HepG2 (cell line): Measurements from ENCODE around the gene CLDN4. TPM values are rescaled to one million over a fixed set of nuclear protein-coding genes. Genes with fewer than 3 reads are reported as not detected.
A peak's percentile ranks its signal among the peaks of the same experiment; 100 is the strongest.

Experiments
- CHD2 ChIP-seq: IDR thresholded peaks from 2 replicates; pipeline ENCODE4 v1.6.1; 2011; ENCODE audit warnings: low read depth, low read length, improper control_type of control experiment
- DMAP1 ChIP-seq: IDR thresholded peaks from 2 replicates; pipeline ENCODE4 v1.6.1; 2016
- DNMT3B ChIP-seq: conservative IDR thresholded peaks from 2 replicates; pipeline ENCODE4 v1.6.1; 2016; ENCODE audit warnings: missing biosample characterization, control low read depth
- HDAC6 ChIP-seq: fragments of 200-600 bp; sonication (generic); IDR thresholded peaks from 2 replicates; pipeline ENCODE4 v1.7.0; 2017; ENCODE audit warnings: mild to moderate bottlenecking, antibody characterized with exemption, low read length, low read depth
- IKZF4 ChIP-seq: sonication (generic); formaldehyde crosslinking; IDR thresholded peaks from 2 replicates; pipeline ENCODE4 v1.5.1; 2020; ENCODE audit warnings: borderline replicate concordance, mild to moderate bottlenecking, low read depth, missing genetic modification reagents; ENCODE audit errors: not compliant biosample characterization
- MBD4 ChIP-seq: IDR thresholded peaks from 2 replicates; pipeline ENCODE4 v1.6.1; 2012; ENCODE audit warnings: low read length, inconsistent platforms, borderline replicate concordance
- NFIB ChIP-seq: sonication (generic); formaldehyde crosslinking; IDR thresholded peaks from 2 replicates; pipeline ENCODE4 v1.9.0; 2021; ENCODE audit warnings: missing genetic modification reagents, mild to moderate bottlenecking, borderline replicate concordance
- SKI ChIP-seq: fragments of 450-650 bp; IDR thresholded peaks from one replicate; pipeline ENCODE4 v1.6.1; 2018; ENCODE audit warnings: mild to moderate bottlenecking; ENCODE audit not compliant: partially characterized antibody
- SRY ChIP-seq: sonication (generic); formaldehyde crosslinking; IDR thresholded peaks from 2 replicates; pipeline ENCODE4 v1.8.0; 2022; ENCODE audit warnings: mild to moderate bottlenecking, missing genetic modification reagents
- TAF1 ChIP-seq: sonication (generic); formaldehyde crosslinking; IDR thresholded peaks from 2 replicates; pipeline ENCODE4 v1.4.0; 2020; ENCODE audit warnings: missing genetic modification reagents
- TAF15 ChIP-seq: fragments of 200-400 bp; formaldehyde crosslinking; IDR thresholded peaks from one replicate; pipeline ENCODE4 v1.6.1; 2018; ENCODE audit warnings: mild to moderate bottlenecking, low read depth, low read length; ENCODE audit not compliant: poor library complexity, severe bottlenecking
- ZNF331 ChIP-seq: sonication (generic); formaldehyde crosslinking; IDR thresholded peaks from 2 replicates; pipeline ENCODE4 v1.4.0; 2020; ENCODE audit warnings: missing genetic modification reagents
- ZNF564 ChIP-seq: sonication (generic); formaldehyde crosslinking; IDR thresholded peaks from 2 replicates; pipeline ENCODE4 v1.8.1; 2023; ENCODE audit warnings: mild to moderate bottlenecking, missing genetic modification reagents
- ZNF761 ChIP-seq: sonication (generic); formaldehyde crosslinking; conservative IDR thresholded peaks from 2 replicates; pipeline ENCODE4 v1.4.0; 2020; ENCODE audit warnings: mild to moderate bottlenecking, missing genetic modification reagents
- polyA plus RNA-seq, 8 experiments: library from polyadenylated mRNA; depleted of rRNA in 3 of 8; stranded (reverse) in 7 of 8; unstranded in 1 of 8; fragments of >200 nt; fragmentation: Illumina TruSeq in 4 of 8; extraction: Trizol in 4 of 8; gene quantifications; 2 replicates each; pipeline versions ENCODE4 v1.2.1 to v1.2.3, GENCODE V29; 2011 to 2016; ENCODE audit warnings: low read depth in 4 of 8, missing spikeins in 1 of 8, mixed read lengths in 1 of 8; ENCODE audit not compliant: insufficient read depth in 1 of 8
- total RNA-seq, 5 experiments: library from RNA; depleted of rRNA; stranded (reverse); fragments of >200 nt; fragmentation: Illumina TruSeq; extraction: Trizol; gene quantifications; 2 replicates each; pipeline ENCODE4 v1.2.3, GENCODE V29; 2016; ENCODE audit warnings: low read depth in 1 of 5
- TF ChIP-seq, protein P1 (sequence below), 2 experiments: sonication (generic) in 1 of 2; formaldehyde crosslinking in 1 of 2; IDR thresholded peaks; 2 replicates each; pipeline versions ENCODE4 v1.6.1 to v1.9.0; 2014 to 2022; ENCODE audit warnings: antibody characterized with exemption in 1 of 2, borderline replicate concordance in 1 of 2, inconsistent platforms in 1 of 2, low read depth in 1 of 2, missing genetic modification reagents in 1 of 2
- TF ChIP-seq, protein P2 (sequence below): sonication (generic); formaldehyde crosslinking; IDR thresholded peaks from 2 replicates; pipeline ENCODE4 v1.4.0; 2020; ENCODE audit warnings: missing genetic modification reagents, borderline replicate concordance
- TF ChIP-seq, protein P3 (sequence below): sonication (generic); formaldehyde crosslinking; conservative IDR thresholded peaks from 2 replicates; pipeline ENCODE4 v1.4.0; 2020; ENCODE audit warnings: mild to moderate bottlenecking, missing genetic modification reagents, moderate library complexity

CLDN4 gene
- total and polyA plus RNA-seq, 2 of the 13 experiments (the other 11 are each of a cell fraction or from before 2014, with no cell fraction given) = 28.2 to 35.7 TPM

DNA sequence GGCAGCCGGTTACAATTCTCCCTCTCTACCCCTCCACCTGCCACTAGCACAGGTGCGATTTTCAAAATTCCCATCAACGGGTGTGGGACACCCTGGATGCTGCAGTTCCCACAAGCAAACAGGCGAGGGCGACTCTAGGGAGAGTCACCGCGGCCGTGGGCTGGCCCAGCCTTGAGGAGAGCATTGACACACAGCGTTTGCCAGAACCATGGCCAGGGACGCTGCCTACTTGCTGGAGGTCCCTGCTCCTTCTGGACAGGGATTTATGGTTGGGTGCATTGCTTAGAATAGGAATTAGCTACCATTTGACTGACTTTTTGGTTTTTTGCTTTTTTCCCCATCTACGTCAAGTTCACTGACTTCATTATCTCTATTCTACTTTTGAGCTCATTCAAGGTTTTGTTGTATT lies 19.0 kb upstream of the CLDN4 start (continued):
- TF ChIP-seq, protein P1, sequence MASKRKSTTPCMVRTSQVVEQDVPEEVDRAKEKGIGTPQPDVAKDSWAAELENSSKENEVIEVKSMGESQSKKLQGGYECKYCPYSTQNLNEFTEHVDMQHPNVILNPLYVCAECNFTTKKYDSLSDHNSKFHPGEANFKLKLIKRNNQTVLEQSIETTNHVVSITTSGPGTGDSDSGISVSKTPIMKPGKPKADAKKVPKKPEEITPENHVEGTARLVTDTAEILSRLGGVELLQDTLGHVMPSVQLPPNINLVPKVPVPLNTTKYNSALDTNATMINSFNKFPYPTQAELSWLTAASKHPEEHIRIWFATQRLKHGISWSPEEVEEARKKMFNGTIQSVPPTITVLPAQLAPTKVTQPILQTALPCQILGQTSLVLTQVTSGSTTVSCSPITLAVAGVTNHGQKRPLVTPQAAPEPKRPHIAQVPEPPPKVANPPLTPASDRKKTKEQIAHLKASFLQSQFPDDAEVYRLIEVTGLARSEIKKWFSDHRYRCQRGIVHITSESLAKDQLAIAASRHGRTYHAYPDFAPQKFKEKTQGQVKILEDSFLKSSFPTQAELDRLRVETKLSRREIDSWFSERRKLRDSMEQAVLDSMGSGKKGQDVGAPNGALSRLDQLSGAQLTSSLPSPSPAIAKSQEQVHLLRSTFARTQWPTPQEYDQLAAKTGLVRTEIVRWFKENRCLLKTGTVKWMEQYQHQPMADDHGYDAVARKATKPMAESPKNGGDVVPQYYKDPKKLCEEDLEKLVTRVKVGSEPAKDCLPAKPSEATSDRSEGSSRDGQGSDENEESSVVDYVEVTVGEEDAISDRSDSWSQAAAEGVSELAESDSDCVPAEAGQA (IDR thresholded peaks at IDR 0.05; ENCODE audit: low read depth) = no peak
- TF ChIP-seq, protein P1 (CRISPR knock-in tag; IDR thresholded peaks at IDR 0.05; ENCODE audit: borderline replicate concordance) = no peak
- no peak for TF ChIP-seq NFIB (CRISPR knock-in tag)
- no peak for TF ChIP-seq HDAC6
- TF ChIP-seq ZNF761 (CRISPR knock-in tag) = no peak
- TF ChIP-seq DMAP1 (CRISPR knock-in tag) = no peak
- no peak for TF ChIP-seq TAF15
- TF ChIP-seq ZNF564 (CRISPR knock-in tag) = no peak
- TF ChIP-seq DNMT3B (CRISPR knock-in tag) = no peak
- TF ChIP-seq MBD4 = no peak
- TF ChIP-seq SKI = no peak
- no peak for TF ChIP-seq CHD2
- TF ChIP-seq IKZF4 (CRISPR knock-in tag) = no peak
- TF ChIP-seq, protein P2, sequence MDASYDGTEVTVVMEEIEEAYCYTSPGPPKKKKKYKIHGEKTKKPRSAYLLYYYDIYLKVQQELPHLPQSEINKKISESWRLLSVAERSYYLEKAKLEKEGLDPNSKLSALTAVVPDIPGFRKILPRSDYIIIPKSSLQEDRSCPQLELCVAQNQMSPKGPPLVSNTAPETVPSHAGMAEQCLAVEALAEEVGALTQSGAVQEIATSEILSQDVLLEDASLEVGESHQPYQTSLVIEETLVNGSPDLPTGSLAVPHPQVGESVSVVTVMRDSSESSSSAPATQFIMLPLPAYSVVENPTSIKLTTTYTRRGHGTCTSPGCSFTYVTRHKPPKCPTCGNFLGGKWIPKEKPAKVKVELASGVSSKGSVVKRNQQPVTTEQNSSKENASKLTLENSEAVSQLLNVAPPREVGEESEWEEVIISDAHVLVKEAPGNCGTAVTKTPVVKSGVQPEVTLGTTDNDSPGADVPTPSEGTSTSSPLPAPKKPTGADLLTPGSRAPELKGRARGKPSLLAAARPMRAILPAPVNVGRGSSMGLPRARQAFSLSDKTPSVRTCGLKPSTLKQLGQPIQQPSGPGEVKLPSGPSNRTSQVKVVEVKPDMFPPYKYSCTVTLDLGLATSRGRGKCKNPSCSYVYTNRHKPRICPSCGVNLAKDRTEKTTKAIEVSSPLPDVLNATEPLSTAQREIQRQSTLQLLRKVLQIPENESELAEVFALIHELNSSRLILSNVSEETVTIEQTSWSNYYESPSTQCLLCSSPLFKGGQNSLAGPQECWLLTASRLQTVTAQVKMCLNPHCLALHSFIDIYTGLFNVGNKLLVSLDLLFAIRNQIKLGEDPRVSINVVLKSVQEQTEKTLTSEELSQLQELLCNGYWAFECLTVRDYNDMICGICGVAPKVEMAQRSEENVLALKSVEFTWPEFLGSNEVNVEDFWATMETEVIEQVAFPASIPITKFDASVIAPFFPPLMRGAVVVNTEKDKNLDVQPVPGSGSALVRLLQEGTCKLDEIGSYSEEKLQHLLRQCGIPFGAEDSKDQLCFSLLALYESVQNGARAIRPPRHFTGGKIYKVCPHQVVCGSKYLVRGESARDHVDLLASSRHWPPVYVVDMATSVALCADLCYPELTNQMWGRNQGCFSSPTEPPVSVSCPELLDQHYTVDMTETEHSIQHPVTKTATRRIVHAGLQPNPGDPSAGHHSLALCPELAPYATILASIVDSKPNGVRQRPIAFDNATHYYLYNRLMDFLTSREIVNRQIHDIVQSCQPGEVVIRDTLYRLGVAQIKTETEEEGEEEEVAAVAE (CRISPR knock-in tag) = no peak
- TF ChIP-seq, protein P3, sequence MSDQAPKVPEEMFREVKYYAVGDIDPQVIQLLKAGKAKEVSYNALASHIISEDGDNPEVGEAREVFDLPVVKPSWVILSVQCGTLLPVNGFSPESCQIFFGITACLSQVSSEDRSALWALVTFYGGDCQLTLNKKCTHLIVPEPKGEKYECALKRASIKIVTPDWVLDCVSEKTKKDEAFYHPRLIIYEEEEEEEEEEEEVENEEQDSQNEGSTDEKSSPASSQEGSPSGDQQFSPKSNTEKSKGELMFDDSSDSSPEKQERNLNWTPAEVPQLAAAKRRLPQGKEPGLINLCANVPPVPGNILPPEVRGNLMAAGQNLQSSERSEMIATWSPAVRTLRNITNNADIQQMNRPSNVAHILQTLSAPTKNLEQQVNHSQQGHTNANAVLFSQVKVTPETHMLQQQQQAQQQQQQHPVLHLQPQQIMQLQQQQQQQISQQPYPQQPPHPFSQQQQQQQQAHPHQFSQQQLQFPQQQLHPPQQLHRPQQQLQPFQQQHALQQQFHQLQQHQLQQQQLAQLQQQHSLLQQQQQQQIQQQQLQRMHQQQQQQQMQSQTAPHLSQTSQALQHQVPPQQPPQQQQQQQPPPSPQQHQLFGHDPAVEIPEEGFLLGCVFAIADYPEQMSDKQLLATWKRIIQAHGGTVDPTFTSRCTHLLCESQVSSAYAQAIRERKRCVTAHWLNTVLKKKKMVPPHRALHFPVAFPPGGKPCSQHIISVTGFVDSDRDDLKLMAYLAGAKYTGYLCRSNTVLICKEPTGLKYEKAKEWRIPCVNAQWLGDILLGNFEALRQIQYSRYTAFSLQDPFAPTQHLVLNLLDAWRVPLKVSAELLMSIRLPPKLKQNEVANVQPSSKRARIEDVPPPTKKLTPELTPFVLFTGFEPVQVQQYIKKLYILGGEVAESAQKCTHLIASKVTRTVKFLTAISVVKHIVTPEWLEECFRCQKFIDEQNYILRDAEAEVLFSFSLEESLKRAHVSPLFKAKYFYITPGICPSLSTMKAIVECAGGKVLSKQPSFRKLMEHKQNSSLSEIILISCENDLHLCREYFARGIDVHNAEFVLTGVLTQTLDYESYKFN = no peak
- TF ChIP-seq TAF1 = no peak
- no peak for TF ChIP-seq SRY (CRISPR knock-in tag)
- peak; percentile 69 for TF ChIP-seq ZNF331 (CRISPR knock-in tag)
